MM.1S (cell line): ENCODE results near the gene CYP46A1.

Source experiments
- DNase-seq: peaks from one replicate; pipeline ENCODE4 v3.0.0-alpha.2; 2015
- H2AFZ ChIP-seq: fragments of 300-600 bp; sonication (generic); 2 replicates; pipeline ENCODE4 v1.6.0; 2016; ENCODE audit warnings: antibody characterized with exemption, low read length
- H3F3A ChIP-seq: fragments of 300-600 bp; sonication (generic); 2 replicates; pipeline ENCODE4 v1.6.1; 2016; ENCODE audit warnings: mild to moderate bottlenecking, antibody characterized with exemption, low read length, moderate library complexity, mixed read lengths; ENCODE audit not compliant: insufficient read depth
- H3K27ac ChIP-seq: fragments of 300-600 bp; sonication (generic); 2 replicates; pipeline ENCODE4 v1.5.1; 2016; ENCODE audit warnings: mild to moderate bottlenecking, low read length
- H3K27me3 ChIP-seq: fragments of 300-600 bp; sonication (generic); replicated peaks from 2 replicates; pipeline ENCODE4 v1.6.0; 2016; ENCODE audit warnings: low read length; ENCODE audit not compliant: insufficient read depth
- H3K36me3 ChIP-seq: fragments of 300-600 bp; sonication (generic); replicated peaks from 2 replicates; pipeline ENCODE4 v1.6.1; 2016; ENCODE audit warnings: mild to moderate bottlenecking, low read length, mixed read lengths; ENCODE audit not compliant: insufficient read depth
- H3K4me1 ChIP-seq: fragments of 300-600 bp; sonication (generic); 2 replicates; pipeline ENCODE4 v1.6.1; 2016; ENCODE audit warnings: low read length, mixed read lengths
- H3K4me2 ChIP-seq: fragments of 300-600 bp; sonication (generic); 2 replicates; pipeline ENCODE4 v1.6.0; 2016; ENCODE audit warnings: low read depth, low read length
- H3K4me3 ChIP-seq: fragments of 300-600 bp; sonication (generic); 2 replicates; pipeline ENCODE4 v1.5.1; 2016; ENCODE audit warnings: low read length, mixed read lengths
- H3K79me2 ChIP-seq: fragments of 300-600 bp; sonication (generic); 2 replicates; pipeline ENCODE4 v1.6.1; 2016; ENCODE audit warnings: mixed run types, low read length, mixed read lengths
- H3K9ac ChIP-seq: fragments of 300-600 bp; sonication (generic); 2 replicates; pipeline ENCODE4 v1.6.1; 2016; ENCODE audit warnings: low read length, mixed read lengths
- H3K9me2 ChIP-seq: fragments of 300-600 bp; sonication (generic); replicated peaks from 2 replicates; pipeline ENCODE4 v1.6.1; 2016; ENCODE audit warnings: mild to moderate bottlenecking, low read length, mixed read lengths; ENCODE audit not compliant: insufficient read depth
- H3K9me3 ChIP-seq: fragments of 300-600 bp; sonication (generic); replicated peaks from 2 replicates; pipeline ENCODE4 v1.6.1; 2016; ENCODE audit warnings: mild to moderate bottlenecking, low read length, mixed read lengths; ENCODE audit not compliant: insufficient read depth
- H4K20me1 ChIP-seq: fragments of 300-600 bp; sonication (generic); 2 replicates; pipeline ENCODE4 v1.6.1; 2016; ENCODE audit warnings: mild to moderate bottlenecking, low read length, moderate library complexity, mixed read lengths; ENCODE audit not compliant: insufficient read depth
- EZH2 ChIP-seq: fragments of 300-600 bp; sonication (generic); optimal IDR thresholded peaks from 2 replicates; pipeline ENCODE3; 2017; ENCODE audit warnings: low read depth, mild to moderate bottlenecking, antibody characterized with exemption, low read length, mixed read lengths
- EZH2phosphoT487 ChIP-seq: fragments of 300-600 bp; sonication (generic); IDR thresholded peaks from 2 replicates; pipeline ENCODE4 v1.6.1; 2018; ENCODE audit warnings: antibody characterized with exemption, low read length
- TF ChIP-seq, protein P1 (sequence below): fragments of 300-600 bp; sonication (generic); IDR thresholded peaks from 2 replicates; pipeline ENCODE4 v1.5.1; 2016; ENCODE audit warnings: antibody characterized with exemption, low read length, mixed read lengths

CYP46A1 gene

DNA sequence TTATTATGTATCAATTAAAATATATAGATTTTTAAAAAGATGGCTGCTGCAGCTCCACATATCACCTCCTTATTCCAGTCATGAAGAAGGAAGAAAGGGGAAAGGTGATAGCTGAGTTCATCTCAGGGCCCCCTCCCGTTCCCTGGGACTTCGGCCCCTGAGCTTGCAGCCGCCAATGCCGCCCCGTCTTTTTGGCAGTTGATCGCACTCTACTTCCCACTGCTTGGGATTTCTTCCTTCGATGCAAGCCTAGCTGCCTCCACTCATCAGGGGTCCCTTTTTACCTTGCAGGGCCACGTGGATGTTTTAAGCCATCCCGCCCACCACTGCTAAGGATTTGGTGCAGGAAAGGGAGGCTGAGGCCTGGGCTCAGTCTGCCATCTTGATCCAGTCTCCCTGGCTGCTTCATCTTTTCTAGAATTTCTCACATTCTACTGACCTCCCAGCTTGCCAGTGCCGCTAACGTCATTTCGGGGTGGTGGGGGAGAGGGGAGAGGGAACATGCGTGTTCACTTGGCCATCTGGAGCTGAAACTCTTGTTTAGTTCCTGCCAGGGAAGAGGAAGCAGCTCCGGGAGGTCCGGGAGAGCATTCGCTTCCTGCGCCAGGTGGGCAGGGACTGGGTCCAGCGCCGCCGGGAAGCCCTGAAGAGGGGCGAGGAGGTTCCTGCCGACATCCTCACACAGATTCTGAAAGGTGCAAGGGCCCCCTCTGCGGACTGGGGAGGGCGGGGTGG is 31.3 kb downstream of the CYP46A1 start:
- Histone ChIP-seq H3K9ac (no peak overlapping the region), H3F3A (no peaks in the 10 kb centered on the region), H3K27me3 (no peaks in the 10 kb centered on the region), H3K79me2 (no peaks in the 10 kb centered on the region), H3K36me3 (no peaks in the 10 kb centered on the region), H3K4me1 (no peaks in the 10 kb centered on the region), H3K9me2 (no peaks in the 10 kb centered on the region), H3K4me2 (no peak overlapping the region), H3K27ac (no peak overlapping the region), H3K9me3 (no peaks in the 10 kb centered on the region), H3K4me3 (no peak overlapping the region), H4K20me1 (no peaks in the 10 kb centered on the region), H2AFZ (no peak overlapping the region)
- no peak for DNase-seq
- no peak for TF ChIP-seq EZH2
- TF ChIP-seq, protein P1, sequence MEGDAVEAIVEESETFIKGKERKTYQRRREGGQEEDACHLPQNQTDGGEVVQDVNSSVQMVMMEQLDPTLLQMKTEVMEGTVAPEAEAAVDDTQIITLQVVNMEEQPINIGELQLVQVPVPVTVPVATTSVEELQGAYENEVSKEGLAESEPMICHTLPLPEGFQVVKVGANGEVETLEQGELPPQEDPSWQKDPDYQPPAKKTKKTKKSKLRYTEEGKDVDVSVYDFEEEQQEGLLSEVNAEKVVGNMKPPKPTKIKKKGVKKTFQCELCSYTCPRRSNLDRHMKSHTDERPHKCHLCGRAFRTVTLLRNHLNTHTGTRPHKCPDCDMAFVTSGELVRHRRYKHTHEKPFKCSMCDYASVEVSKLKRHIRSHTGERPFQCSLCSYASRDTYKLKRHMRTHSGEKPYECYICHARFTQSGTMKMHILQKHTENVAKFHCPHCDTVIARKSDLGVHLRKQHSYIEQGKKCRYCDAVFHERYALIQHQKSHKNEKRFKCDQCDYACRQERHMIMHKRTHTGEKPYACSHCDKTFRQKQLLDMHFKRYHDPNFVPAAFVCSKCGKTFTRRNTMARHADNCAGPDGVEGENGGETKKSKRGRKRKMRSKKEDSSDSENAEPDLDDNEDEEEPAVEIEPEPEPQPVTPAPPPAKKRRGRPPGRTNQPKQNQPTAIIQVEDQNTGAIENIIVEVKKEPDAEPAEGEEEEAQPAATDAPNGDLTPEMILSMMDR: no peak
- no peak for TF ChIP-seq EZH2phosphoT487

- Histone ChIP-seq H3K79me2 (no peaks in the 10 kb centered on the region), H2AFZ (no peak overlapping the region), H3K4me1 (no peaks in the 10 kb centered on the region), H3K27ac (no peak overlapping the region), H3K4me3 (no peak overlapping the region), H3K4me2 (no peak overlapping the region), H3K36me3 (no peaks in the 10 kb centered on the region), H3K27me3 (no peaks in the 10 kb centered on the region), H3K9me3 (no peaks in the 10 kb centered on the region), H3K9ac (no peak overlapping the region), H3F3A (no peaks in the 10 kb centered on the region), H3K9me2 (no peaks in the 10 kb centered on the region), H4K20me1 (no peaks in the 10 kb centered on the region)
- DNase-seq: no peak
- TF ChIP-seq EZH2phosphoT487: no peak
Measured at GRCh38 chr14:99716091-99716849, 32.2 kb downstream of the CYP46A1 start.

GRCh38 chr14:99716850-99717681 is 33.0 kb downstream of the CYP46A1 start:
- H3F3A ChIP-seq: no peaks in the 10 kb centered on the region
- no peaks in the 10 kb centered on the region for H3K4me1 ChIP-seq
- no peaks in the 10 kb centered on the region for H4K20me1 ChIP-seq
- H3K4me3 ChIP-seq: no peak overlapping the region
- no peak overlapping the region for H3K4me2 ChIP-seq
- DNase-seq: no peak
- H3K27me3 ChIP-seq: no peaks in the 10 kb centered on the region
- no peak for TF ChIP-seq EZH2
- TF ChIP-seq, protein P1: no peak
- TF ChIP-seq EZH2phosphoT487: no peak
- no peaks in the 10 kb centered on the region for H3K9me2 ChIP-seq
- H3K79me2 ChIP-seq: no peaks in the 10 kb centered on the region
- H3K36me3 ChIP-seq: no peaks in the 10 kb centered on the region
- no peak overlapping the region for H3K27ac ChIP-seq
- H2AFZ ChIP-seq: no peak overlapping the region
- H3K9ac ChIP-seq: no peak overlapping the region
- no peaks in the 10 kb centered on the region for H3K9me3 ChIP-seq
